Keratinocyte (primary cell): ENCODE measurements around the gene GRM5. TPM values are rescaled to one million over a fixed set of nuclear protein-coding genes. Genes with fewer than 3 reads are reported as not detected.

ENCODE experiments used
- DNase-seq: peaks from one replicate; pipeline ENCODE4 v3.0.0-alpha.2; 2011; ENCODE audit warnings: low read depth, missing footprints, low spot score
- FAIRE-seq: peaks from 2 replicates; lab custom pipeline; 2011; peaks lifted over from hg19 to GRCh38; lab: Jason Lieb, UNC
- H2AFZ ChIP-seq: 2 replicates; pipeline ENCODE4 v1.6.0; 2012; ENCODE audit warnings: low read length, control low read depth, inconsistent platforms; ENCODE audit not compliant: control insufficient read depth
- H3K27ac ChIP-seq: 2 replicates; pipeline ENCODE4 v1.5.1; 2011; ENCODE audit warnings: low read length; ENCODE audit not compliant: control insufficient read depth, insufficient read depth
- H3K27me3 ChIP-seq: 3 replicates; pipeline ENCODE4 v1.6.0; 2011; ENCODE audit warnings: low read length; ENCODE audit not compliant: control insufficient read depth, insufficient read depth; ENCODE audit errors: extremely low read depth
- H3K36me3 ChIP-seq, 2 experiments: 2 replicates in 1 of 2; 3 replicates in 1 of 2; pipeline ENCODE4 v1.5.1; 2011; ENCODE audit warnings: low read length in 2 of 2, mild to moderate bottlenecking in 1 of 2; ENCODE audit not compliant: control insufficient read depth in 2 of 2, insufficient read depth in 2 of 2; ENCODE audit errors: extremely low read depth in 1 of 2
- H3K4me1 ChIP-seq: 3 replicates; pipeline ENCODE4 v1.5.1; 2011; ENCODE audit warnings: low read length; ENCODE audit not compliant: control insufficient read depth, insufficient read depth; ENCODE audit errors: extremely low read depth
- H3K4me2 ChIP-seq: 3 replicates; pipeline ENCODE4 v1.6.0; 2011; ENCODE audit warnings: low read depth, low read length; ENCODE audit not compliant: control insufficient read depth, insufficient read depth; ENCODE audit errors: extremely low read depth
- H3K4me3 ChIP-seq, 3 experiments: fragments of 200-600 bp in 1 of 3; sonication (generic) in 1 of 3; 2 replicates in 2 of 3; 3 replicates in 1 of 3; pipeline ENCODE4 v1.5.1; 2011 to 2016; ENCODE audit warnings: low read length in 3 of 3, mild to moderate bottlenecking in 3 of 3, control low read depth in 2 of 3, inconsistent platforms in 1 of 3, low read depth in 1 of 3, mixed read lengths in 1 of 3, mixed run types in 1 of 3, moderate library complexity in 1 of 3; ENCODE audit not compliant: control insufficient read depth in 2 of 3, insufficient read depth in 2 of 3; ENCODE audit errors: extremely low read depth in 1 of 3
- H3K79me2 ChIP-seq: 2 replicates; pipeline ENCODE4 v1.6.0; 2012; ENCODE audit warnings: low read length; ENCODE audit not compliant: control insufficient read depth, insufficient read depth
- H3K9ac ChIP-seq: 3 replicates; pipeline ENCODE4 v1.6.0; 2011; ENCODE audit warnings: low read length; ENCODE audit not compliant: control insufficient read depth, insufficient read depth; ENCODE audit errors: extremely low read depth
- H3K9me1 ChIP-seq: 3 replicates; pipeline ENCODE4 v1.6.0; 2011; ENCODE audit warnings: low read length; ENCODE audit not compliant: control insufficient read depth, insufficient read depth; ENCODE audit errors: extremely low read depth
- H3K9me3 ChIP-seq: 2 replicates; pipeline ENCODE4 v1.5.1; 2012; ENCODE audit warnings: low read depth, low read length; ENCODE audit not compliant: control insufficient read depth
- H4K20me1 ChIP-seq: 3 replicates; pipeline ENCODE4 v1.6.0; 2011; ENCODE audit warnings: low read length; ENCODE audit not compliant: control insufficient read depth, insufficient read depth; ENCODE audit errors: extremely low read depth
- EZH2 ChIP-seq: IDR thresholded peaks from one replicate; pipeline ENCODE4 v1.6.1; 2012; ENCODE audit warnings: inconsistent platforms, mild to moderate bottlenecking, low read length, moderate library complexity
- dilution Hi-C: fragments of 300-500 bp; cut with MboI; formaldehyde crosslinking; loops from one replicate; pipeline ENCODE4 v1.7.0; 2020; ENCODE audit warnings: low sequenced_read_pairs; ENCODE audit not compliant: extremely low pct_ligation_motif_present
- polyA plus RNA-seq, 5 experiments: library from polyadenylated mRNA; depleted of rRNA in 3 of 5; stranded (reverse) in 3 of 5; stranded (forward) in 1 of 5; unstranded in 1 of 5; fragments of >200 nt; gene quantifications; 1 replicate in 1 of 5; 2 replicates in 3 of 5; 3 replicates in 1 of 5; pipeline versions ENCODE4 v1.2.1 to v1.2.3, GENCODE V29; 2011 to 2012; ENCODE audit warnings: missing spikeins in 2 of 5, low read depth in 1 of 5, low replicate concordance in 1 of 5
- TF ChIP-seq, protein P1 (sequence below), 3 experiments: IDR thresholded peaks in 1 of 3; conservative IDR thresholded peaks in 1 of 3; optimal IDR thresholded peaks in 1 of 3; 2 replicates in 2 of 3; 3 replicates in 1 of 3; pipeline versions ENCODE3 to v1.5.1; 2011; ENCODE audit warnings: low read length in 3 of 3, mild to moderate bottlenecking in 3 of 3, moderate library complexity in 2 of 3, control low read depth in 1 of 3, inconsistent platforms in 1 of 3; ENCODE audit not compliant: insufficient read depth in 2 of 3; ENCODE audit errors: extremely low read depth in 1 of 3

The GRM5 gene
- polyA plus RNA-seq, 1 donor (not counting 4 experiments of a cell fraction or from before 2014, with no cell fraction given): not detected

- peaks cover 9% of the 10 kb centered on the region for H3K4me1 ChIP-seq
- dilution Hi-C loops: no loop called here
- H3K36me3 ChIP-seq: no peaks in the 10 kb centered on the region
- no peaks in the 10 kb centered on the region for H4K20me1 ChIP-seq
- TF ChIP-seq, protein P1, sequence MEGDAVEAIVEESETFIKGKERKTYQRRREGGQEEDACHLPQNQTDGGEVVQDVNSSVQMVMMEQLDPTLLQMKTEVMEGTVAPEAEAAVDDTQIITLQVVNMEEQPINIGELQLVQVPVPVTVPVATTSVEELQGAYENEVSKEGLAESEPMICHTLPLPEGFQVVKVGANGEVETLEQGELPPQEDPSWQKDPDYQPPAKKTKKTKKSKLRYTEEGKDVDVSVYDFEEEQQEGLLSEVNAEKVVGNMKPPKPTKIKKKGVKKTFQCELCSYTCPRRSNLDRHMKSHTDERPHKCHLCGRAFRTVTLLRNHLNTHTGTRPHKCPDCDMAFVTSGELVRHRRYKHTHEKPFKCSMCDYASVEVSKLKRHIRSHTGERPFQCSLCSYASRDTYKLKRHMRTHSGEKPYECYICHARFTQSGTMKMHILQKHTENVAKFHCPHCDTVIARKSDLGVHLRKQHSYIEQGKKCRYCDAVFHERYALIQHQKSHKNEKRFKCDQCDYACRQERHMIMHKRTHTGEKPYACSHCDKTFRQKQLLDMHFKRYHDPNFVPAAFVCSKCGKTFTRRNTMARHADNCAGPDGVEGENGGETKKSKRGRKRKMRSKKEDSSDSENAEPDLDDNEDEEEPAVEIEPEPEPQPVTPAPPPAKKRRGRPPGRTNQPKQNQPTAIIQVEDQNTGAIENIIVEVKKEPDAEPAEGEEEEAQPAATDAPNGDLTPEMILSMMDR (optimal IDR thresholded peaks at IDR 0.05 in 1 of 3, IDR thresholded peaks at IDR 0.05 in 1 of 3, conservative IDR thresholded peaks at IDR 0.05 in 1 of 3; ENCODE audit: extremely low read depth in 1 of 3, insufficient read depth in 2 of 3, low read length in 3 of 3): no peak
- TF ChIP-seq EZH2: no peak
- no peak overlapping the region for H3K27ac ChIP-seq
- DNase-seq (no peak), FAIRE-seq (no peak)
- no peaks in the 10 kb centered on the region for H3K27me3 ChIP-seq
- H3K4me2 ChIP-seq: no peak overlapping the region
- no peak overlapping the region for H3K9ac ChIP-seq
- H3K9me3 ChIP-seq: no peaks in the 10 kb centered on the region
- no peak overlapping the region for H2AFZ ChIP-seq
- no peaks in the 10 kb centered on the region for H3K79me2 ChIP-seq
- H3K9me1 ChIP-seq: no peaks in the 10 kb centered on the region
- H3K4me3 ChIP-seq: no peak overlapping the region
These were observed 554.8 kb downstream of the GRM5 start for GRCh38 chr11:88511006-88511405.

DNA sequence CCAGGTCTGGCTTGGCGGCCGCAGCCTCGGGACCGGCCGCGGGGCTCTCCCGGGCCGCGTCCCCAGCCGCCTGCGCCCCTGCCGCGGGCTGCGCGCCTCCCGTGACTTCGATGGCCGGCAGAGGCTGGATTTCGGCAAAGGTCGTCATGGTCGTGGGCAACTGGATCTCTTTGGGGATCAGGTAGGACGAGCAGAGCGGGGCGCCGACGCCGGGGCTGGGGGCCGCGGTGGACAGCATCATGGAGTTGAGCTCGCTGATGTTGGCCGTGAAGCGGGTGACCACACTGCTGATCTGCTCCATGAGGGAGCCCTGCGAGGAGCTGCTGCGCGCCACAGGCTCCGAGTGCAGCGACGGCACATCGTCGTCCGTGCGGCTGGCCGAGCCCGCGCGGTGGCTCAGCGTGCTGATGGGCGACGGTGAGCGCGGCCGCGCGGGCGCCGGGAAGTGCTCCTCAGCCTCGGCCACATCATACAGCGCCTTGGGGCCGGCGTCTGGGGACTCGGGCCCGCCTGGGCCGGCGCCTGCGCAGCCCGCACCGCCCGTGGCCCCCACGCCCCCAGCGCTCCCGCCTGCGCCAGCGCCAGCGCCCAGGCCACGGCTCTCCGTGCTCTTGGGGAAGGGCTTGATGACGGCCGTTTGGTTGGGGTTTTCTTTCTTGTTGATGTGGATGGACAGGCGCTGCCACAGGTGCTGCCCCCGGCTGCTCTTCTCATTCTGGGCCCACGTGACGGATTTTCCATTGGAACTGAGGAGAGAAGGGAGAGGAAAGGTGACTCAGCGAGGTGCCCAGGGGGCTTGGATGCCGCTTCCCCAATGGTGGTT is 556.8 kb downstream of the GRM5 start:
- Histone ChIP-seq H4K20me1 (no peaks in the 10 kb centered on the region), H2AFZ (peak overlapping the region; percentile 84), H3K9me3 (no peaks in the 10 kb centered on the region), H3K4me1 (peaks cover 2% of the 10 kb centered on the region), H3K27me3 (no peaks in the 10 kb centered on the region), H3K9me1 (no peaks in the 10 kb centered on the region), H3K36me3 (no peaks in the 10 kb centered on the region), H3K4me3 (peak overlapping the region; percentile 9 to 31 (median 10)), H3K9ac (no peak overlapping the region), H3K79me2 (no peaks in the 10 kb centered on the region), H3K27ac (no peak overlapping the region), H3K4me2 (peak overlapping the region; percentile 47)
- TF ChIP-seq EZH2: no peak
- TF ChIP-seq, protein P1 (optimal IDR thresholded peaks at IDR 0.05 in 1 of 3, IDR thresholded peaks at IDR 0.05 in 1 of 3, conservative IDR thresholded peaks at IDR 0.05 in 1 of 3; ENCODE audit: extremely low read depth in 1 of 3, insufficient read depth in 2 of 3, low read length in 3 of 3): no peak
- DNase-seq (no peak), FAIRE-seq (no peak)
- dilution Hi-C loops: no loop called here
